Measurements from ENCODE around the gene C1QTNF8. TPM values are rescaled to one million over a fixed set of nuclear protein-coding genes. Genes with fewer than 3 reads are reported as not detected.

C1QTNF8 gene
- total RNA-seq, 2 donors from 2014 or later, result 0.34 TPM; not detected in 1

DNA sequence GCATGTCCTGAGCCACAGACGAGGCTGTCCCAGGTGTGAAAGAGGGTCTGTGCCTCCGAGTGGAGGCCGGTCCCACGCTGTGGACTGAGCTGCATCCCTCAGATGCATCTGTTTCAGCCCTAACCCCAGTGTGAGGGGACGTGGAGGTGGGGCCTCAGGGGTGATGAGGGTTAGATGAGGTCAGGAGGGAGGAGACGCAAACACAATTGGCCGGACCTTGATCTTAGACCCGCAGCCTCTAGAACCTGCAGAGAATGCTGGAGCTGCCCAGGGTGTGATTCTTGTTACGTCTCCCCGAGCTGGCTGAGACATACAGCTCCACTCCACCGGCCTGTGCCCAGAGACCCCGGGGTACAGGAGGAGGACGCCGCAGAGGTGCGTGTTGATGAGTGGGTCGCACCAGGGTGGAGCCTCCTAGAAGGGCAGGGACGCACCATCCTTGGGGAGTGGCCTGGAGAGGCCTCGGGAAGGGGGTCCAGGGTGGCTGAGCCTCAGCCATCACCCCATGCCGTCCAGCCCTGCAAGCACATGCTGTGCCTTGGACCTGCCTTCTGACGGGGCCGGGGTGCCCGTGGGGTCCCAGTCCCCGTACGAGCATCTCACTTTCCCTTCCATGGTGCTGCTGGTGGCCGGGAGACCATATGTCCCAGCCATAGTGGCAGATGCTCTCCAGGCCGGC, 16.6 kb upstream of the C1QTNF8 start:
- no peak for DNase-seq (ENCODE audit: low spot score)
- H3K27ac ChIP-seq, result no peak overlapping the region
- WGBS, result 62% methylated on average over 19 of the region's 26 CpGs
- H3K4me3 ChIP-seq, result no peak overlapping the region
- intact Hi-C loops (cut with DNase I), result loop anchor here (5.0 kb wide), 1 partner anchor 35 kb away; no protein-coding TSS in a partner anchor
- TF ChIP-seq POLR2A (IDR thresholded peaks at IDR 0.05), result no peak
- TF ChIP-seq, protein P1, sequence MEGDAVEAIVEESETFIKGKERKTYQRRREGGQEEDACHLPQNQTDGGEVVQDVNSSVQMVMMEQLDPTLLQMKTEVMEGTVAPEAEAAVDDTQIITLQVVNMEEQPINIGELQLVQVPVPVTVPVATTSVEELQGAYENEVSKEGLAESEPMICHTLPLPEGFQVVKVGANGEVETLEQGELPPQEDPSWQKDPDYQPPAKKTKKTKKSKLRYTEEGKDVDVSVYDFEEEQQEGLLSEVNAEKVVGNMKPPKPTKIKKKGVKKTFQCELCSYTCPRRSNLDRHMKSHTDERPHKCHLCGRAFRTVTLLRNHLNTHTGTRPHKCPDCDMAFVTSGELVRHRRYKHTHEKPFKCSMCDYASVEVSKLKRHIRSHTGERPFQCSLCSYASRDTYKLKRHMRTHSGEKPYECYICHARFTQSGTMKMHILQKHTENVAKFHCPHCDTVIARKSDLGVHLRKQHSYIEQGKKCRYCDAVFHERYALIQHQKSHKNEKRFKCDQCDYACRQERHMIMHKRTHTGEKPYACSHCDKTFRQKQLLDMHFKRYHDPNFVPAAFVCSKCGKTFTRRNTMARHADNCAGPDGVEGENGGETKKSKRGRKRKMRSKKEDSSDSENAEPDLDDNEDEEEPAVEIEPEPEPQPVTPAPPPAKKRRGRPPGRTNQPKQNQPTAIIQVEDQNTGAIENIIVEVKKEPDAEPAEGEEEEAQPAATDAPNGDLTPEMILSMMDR (IDR thresholded peaks at IDR 0.05), result no peak
- no peak for TF ChIP-seq POLR2AphosphoS5 (IDR thresholded peaks at IDR 0.05)
- H3K36me3 ChIP-seq, result no peaks in the 10 kb centered on the region
- peaks cover 9% of the 10 kb centered on the region for H3K4me1 ChIP-seq (replicated peaks)
- H3K9me3 ChIP-seq, result no peaks in the 10 kb centered on the region
- no peaks in the 10 kb centered on the region for H3K27me3 ChIP-seq (replicated peaks; ENCODE audit: insufficient read depth)

- H3K9me3 ChIP-seq, result no peaks in the 10 kb centered on the region
- no peaks in the 10 kb centered on the region for H3K36me3 ChIP-seq
- H3K4me1 ChIP-seq (replicated peaks), result peaks cover 9% of the 10 kb centered on the region
- H3K27me3 ChIP-seq (replicated peaks; ENCODE audit: insufficient read depth), result no peaks in the 10 kb centered on the region
- DNase-seq (ENCODE audit: low spot score), result no peak
- WGBS, result 34% methylated on average over 16 of the region's 19 CpGs
- TF ChIP-seq POLR2A (IDR thresholded peaks at IDR 0.05) (no peak), POLR2AphosphoS5 (IDR thresholded peaks at IDR 0.05) (no peak)
- TF ChIP-seq, protein P1 (IDR thresholded peaks at IDR 0.05), result no peak
- H3K4me3 ChIP-seq, result no peak overlapping the region
- no peak overlapping the region for H3K27ac ChIP-seq
- intact Hi-C loops (cut with DNase I), result loop anchor here (5.0 kb wide), 1 partner anchor 38 kb away; no protein-coding TSS in a partner anchor
These were observed 13.6 kb upstream of the C1QTNF8 start for GRCh38 chr16:1109648-1110047.

- WGBS, result 23% methylated on average over 38 of the region's 42 CpGs
- no peaks in the 10 kb centered on the region for H3K27me3 ChIP-seq (replicated peaks; ENCODE audit: insufficient read depth)
- H3K27ac ChIP-seq, result no peak overlapping the region
- DNase-seq (ENCODE audit: low spot score), result peak; percentile 85
- H3K9me3 ChIP-seq, result no peaks in the 10 kb centered on the region
- H3K4me1 ChIP-seq (replicated peaks), result peaks cover 9% of the 10 kb centered on the region
- TF ChIP-seq POLR2A (IDR thresholded peaks at IDR 0.05), result no peak
- TF ChIP-seq POLR2AphosphoS5 (IDR thresholded peaks at IDR 0.05), result no peak
- TF ChIP-seq, protein P1 (IDR thresholded peaks at IDR 0.05), result no peak
- H3K36me3 ChIP-seq, result no peaks in the 10 kb centered on the region
- intact Hi-C loops (cut with DNase I), result no loop called here
- no peak overlapping the region for H3K4me3 ChIP-seq
These were observed 12.5 kb upstream of the C1QTNF8 start for GRCh38 chr16:1108299-1109252.

DNA sequence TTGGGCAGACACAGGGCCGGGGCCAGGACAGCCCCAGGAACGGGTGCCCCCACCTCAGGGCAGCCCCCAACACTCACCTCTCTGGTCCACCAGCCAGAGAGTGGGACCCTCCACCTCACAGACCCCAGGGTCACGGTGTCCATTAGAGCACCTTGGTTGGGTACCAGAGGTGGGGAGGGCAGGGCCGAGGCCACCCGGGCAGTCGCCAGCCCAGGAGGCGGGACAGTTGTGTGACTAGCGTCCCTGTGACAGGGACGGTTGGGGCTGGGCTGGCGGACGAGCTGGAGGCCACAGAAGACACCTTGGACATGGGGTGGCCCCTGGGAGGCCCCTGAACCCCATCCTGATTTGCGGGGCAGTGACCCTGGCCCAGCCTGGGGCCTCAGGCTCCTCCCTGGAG, 11.7 kb upstream of the C1QTNF8 start:
- Histone ChIP-seq H3K27ac (no peak overlapping the region), H3K4me3 (no peak overlapping the region), H3K9me3 (no peaks in the 10 kb centered on the region), H3K27me3 (replicated peaks; ENCODE audit: insufficient read depth) (no peaks in the 10 kb centered on the region), H3K36me3 (no peaks in the 10 kb centered on the region), H3K4me1 (replicated peaks) (peaks cover 9% of the 10 kb centered on the region)
- TF ChIP-seq POLR2A (IDR thresholded peaks at IDR 0.05) (no peak), POLR2AphosphoS5 (IDR thresholded peaks at IDR 0.05) (no peak)
- TF ChIP-seq, protein P1 (IDR thresholded peaks at IDR 0.05), result no peak
- DNase-seq (ENCODE audit: low spot score), result no peak
- intact Hi-C loops (cut with DNase I), result no loop called here
- 80% methylated on average over 12 of the region's 12 CpGs for WGBS

Measured in prostate gland (tissue), 2 donors.